HL-60 (cell line): ENCODE results near the gene MBD4.

ENCODE experiments used
- DNase-seq, 2 experiments: peaks; one replicate each; pipeline ENCODE4 v3.0.0-alpha.2; 2010 to 2020; ENCODE audit warnings: low read depth in 1 of 2, low spot score in 1 of 2
- H3K27ac ChIP-seq: fragments of 250-450 bp; sonication (Bioruptor Pico); replicated peaks from 2 replicates; pipeline ENCODE4 v1.5.1; 2020; ENCODE audit warnings: mild to moderate bottlenecking, moderate library complexity
- H3K27me3 ChIP-seq: fragments of 250-450 bp; sonication (Bioruptor Pico); 2 replicates; pipeline ENCODE4 v1.5.1; 2021; ENCODE audit warnings: mild to moderate bottlenecking, moderate library complexity; ENCODE audit not compliant: insufficient read depth, poor library complexity, severe bottlenecking
- H3K4me3 ChIP-seq: replicated peaks from 2 replicates; pipeline ENCODE4 v1.5.1; 2011; ENCODE audit warnings: mild to moderate bottlenecking, control low read depth, low read length; ENCODE audit not compliant: insufficient read depth
- GABPA ChIP-seq: IDR thresholded peaks from 2 replicates; pipeline ENCODE4 v1.6.1; 2012; ENCODE audit warnings: low read depth
- POLR2AphosphoS5 ChIP-seq: IDR thresholded peaks from 2 replicates; pipeline ENCODE4 v1.6.1; 2012; ENCODE audit warnings: low read depth
- SPI1 ChIP-seq: IDR thresholded peaks from 2 replicates; pipeline ENCODE4 v1.6.1; 2012; ENCODE audit warnings: low read depth, mild to moderate bottlenecking, borderline replicate concordance
- TF ChIP-seq, protein P1 (sequence below): IDR thresholded peaks from one replicate; pipeline ENCODE4 v1.5.1; 2011; ENCODE audit warnings: low read length, control low read depth, inconsistent platforms; ENCODE audit not compliant: insufficient read depth
- TF ChIP-seq, protein P2 (sequence below): IDR thresholded peaks from 2 replicates; pipeline ENCODE4 v1.6.1; 2012; ENCODE audit warnings: low read depth; ENCODE audit not compliant: insufficient replicate concordance

The MBD4 gene

DNA sequence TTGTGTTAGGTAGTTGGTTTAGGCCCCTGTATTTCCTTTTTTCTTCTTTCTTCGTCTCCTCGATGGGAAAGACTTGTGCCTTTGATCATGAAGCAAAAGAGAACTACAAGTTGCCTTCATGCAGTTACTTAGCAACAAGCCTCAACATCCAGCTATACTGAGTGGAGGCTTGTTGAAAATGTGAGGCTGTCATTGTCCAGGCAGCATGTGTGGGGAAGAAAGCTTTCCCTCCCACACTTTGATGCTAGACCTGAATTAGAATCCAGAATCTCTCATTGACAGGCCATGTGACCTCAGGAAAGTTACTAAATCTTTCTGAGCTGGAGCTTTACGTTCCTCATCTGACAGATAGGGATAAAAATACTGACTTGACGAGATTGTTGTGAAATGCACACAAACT is 24.0 kb upstream of the MBD4 start:
- H3K4me3 ChIP-seq: no peak overlapping the region
- TF ChIP-seq, protein P1, sequence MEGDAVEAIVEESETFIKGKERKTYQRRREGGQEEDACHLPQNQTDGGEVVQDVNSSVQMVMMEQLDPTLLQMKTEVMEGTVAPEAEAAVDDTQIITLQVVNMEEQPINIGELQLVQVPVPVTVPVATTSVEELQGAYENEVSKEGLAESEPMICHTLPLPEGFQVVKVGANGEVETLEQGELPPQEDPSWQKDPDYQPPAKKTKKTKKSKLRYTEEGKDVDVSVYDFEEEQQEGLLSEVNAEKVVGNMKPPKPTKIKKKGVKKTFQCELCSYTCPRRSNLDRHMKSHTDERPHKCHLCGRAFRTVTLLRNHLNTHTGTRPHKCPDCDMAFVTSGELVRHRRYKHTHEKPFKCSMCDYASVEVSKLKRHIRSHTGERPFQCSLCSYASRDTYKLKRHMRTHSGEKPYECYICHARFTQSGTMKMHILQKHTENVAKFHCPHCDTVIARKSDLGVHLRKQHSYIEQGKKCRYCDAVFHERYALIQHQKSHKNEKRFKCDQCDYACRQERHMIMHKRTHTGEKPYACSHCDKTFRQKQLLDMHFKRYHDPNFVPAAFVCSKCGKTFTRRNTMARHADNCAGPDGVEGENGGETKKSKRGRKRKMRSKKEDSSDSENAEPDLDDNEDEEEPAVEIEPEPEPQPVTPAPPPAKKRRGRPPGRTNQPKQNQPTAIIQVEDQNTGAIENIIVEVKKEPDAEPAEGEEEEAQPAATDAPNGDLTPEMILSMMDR: no peak
- TF ChIP-seq GABPA (no peak), POLR2AphosphoS5 (no peak), SPI1 (no peak)
- TF ChIP-seq, protein P2, sequence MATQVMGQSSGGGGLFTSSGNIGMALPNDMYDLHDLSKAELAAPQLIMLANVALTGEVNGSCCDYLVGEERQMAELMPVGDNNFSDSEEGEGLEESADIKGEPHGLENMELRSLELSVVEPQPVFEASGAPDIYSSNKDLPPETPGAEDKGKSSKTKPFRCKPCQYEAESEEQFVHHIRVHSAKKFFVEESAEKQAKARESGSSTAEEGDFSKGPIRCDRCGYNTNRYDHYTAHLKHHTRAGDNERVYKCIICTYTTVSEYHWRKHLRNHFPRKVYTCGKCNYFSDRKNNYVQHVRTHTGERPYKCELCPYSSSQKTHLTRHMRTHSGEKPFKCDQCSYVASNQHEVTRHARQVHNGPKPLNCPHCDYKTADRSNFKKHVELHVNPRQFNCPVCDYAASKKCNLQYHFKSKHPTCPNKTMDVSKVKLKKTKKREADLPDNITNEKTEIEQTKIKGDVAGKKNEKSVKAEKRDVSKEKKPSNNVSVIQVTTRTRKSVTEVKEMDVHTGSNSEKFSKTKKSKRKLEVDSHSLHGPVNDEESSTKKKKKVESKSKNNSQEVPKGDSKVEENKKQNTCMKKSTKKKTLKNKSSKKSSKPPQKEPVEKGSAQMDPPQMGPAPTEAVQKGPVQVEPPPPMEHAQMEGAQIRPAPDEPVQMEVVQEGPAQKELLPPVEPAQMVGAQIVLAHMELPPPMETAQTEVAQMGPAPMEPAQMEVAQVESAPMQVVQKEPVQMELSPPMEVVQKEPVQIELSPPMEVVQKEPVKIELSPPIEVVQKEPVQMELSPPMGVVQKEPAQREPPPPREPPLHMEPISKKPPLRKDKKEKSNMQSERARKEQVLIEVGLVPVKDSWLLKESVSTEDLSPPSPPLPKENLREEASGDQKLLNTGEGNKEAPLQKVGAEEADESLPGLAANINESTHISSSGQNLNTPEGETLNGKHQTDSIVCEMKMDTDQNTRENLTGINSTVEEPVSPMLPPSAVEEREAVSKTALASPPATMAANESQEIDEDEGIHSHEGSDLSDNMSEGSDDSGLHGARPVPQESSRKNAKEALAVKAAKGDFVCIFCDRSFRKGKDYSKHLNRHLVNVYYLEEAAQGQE: no peak
- no peaks in the 10 kb centered on the region for H3K27me3 ChIP-seq
- no peak for DNase-seq
- no peak overlapping the region for H3K27ac ChIP-seq

DNA sequence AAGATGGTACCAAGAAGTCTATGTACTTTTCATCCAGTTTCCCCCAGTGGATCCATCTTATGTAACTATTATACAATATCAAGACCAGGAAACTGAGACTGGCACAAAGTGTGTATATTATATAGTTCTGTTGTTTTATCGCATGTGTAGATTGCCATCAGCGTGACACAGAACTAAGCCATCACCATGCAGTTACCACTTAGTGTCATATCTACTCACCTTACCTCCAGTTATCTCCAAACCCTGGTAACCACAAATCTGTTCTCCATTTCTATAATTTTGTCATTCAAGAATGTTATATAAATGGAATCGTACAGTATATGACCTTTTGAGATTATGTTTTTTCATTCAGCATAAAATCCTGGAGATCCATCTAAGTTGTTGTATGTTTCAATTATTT is 23.3 kb upstream of the MBD4 start:
- TF ChIP-seq GABPA: no peak
- no peak for TF ChIP-seq SPI1
- TF ChIP-seq POLR2AphosphoS5: no peak
- TF ChIP-seq, protein P2: no peak
- TF ChIP-seq, protein P1: no peak
- no peaks in the 10 kb centered on the region for H3K27me3 ChIP-seq
- H3K4me3 ChIP-seq: no peak overlapping the region
- H3K27ac ChIP-seq: no peak overlapping the region
- no peak for DNase-seq

DNA sequence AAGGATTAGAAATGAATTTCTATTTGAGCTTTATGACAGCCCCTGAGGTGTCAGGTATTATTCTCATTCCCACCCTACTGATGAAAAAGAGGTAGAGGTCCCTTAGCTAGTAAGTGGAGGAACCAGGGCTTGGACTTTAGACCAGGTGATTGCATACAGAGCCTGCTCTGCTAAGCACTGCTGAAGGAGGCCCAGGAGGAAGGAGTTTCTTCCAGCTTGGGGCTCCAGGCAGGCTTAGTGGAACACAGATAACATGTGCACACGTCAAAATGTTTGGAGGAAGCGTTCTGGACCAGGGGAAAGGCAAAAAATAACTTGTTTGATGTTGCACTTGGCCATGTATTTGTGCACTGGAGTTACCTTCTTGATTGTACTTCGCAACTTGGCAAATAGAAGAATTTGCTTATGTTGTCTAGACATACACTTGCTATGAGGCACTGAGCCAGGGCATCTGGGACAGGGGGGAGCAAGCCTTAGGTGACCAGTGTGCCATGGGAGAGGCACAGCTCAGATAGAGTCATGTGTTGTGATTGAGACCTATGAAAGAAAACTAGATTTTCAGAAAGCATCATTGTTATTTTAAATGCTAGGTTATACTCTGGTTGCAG is 22.7 kb upstream of the MBD4 start:
- no peak for TF ChIP-seq POLR2AphosphoS5
- DNase-seq: no peak
- no peak overlapping the region for H3K27ac ChIP-seq

DNA sequence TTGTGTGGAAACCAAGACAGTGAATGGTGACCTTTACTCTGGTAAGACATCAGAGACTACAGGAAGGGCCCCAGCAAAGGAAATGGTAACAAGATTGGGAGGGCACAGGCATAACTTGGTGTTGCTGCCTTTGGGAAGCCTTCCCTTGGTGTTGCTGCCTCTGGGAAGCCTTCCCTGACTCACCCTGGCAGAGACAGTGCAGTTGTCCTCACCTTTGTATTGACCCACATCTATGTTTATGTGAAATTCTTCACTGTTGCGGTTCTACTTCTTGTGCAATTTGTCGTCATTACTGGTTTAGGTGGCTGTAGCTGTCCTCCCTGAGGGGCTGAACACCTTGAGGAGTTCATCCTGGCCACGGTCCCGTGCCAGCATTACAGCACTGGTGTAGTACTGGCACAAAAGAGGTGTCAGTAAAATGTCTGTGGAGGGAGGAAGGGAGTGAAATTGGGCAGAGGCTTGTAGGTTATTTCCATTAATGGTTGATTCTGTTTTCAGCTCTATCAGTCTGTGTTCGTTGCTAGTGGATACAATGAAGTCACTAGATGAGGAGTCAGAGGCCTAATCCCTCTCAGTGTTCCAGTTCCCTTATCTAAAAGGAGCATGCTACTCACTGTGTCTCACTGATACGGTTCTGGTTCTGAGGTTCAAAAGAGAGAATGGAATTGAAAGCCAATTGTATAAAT is 21.9 kb upstream of the MBD4 start:
- no peak overlapping the region for H3K4me3 ChIP-seq
- TF ChIP-seq SPI1: no peak
- TF ChIP-seq, protein P1: no peak
- TF ChIP-seq, protein P2: no peak
- TF ChIP-seq POLR2AphosphoS5: no peak
- no peak for TF ChIP-seq GABPA
- no peak overlapping the region for H3K27ac ChIP-seq
- no peaks in the 10 kb centered on the region for H3K27me3 ChIP-seq
- no peak for DNase-seq

More for the DNA sequence above, 22.7 kb upstream of the MBD4 start:
- H3K27me3 ChIP-seq: no peaks in the 10 kb centered on the region
- no peak overlapping the region for H3K4me3 ChIP-seq
